ENCODE data around the gene IL23R.

GRCh38 chr1:67299296-67299695 is 133.0 kb downstream of the IL23R start:
- TF ChIP-seq CTCF (IDR thresholded peaks at IDR 0.05; ENCODE audit: low read depth, low read length) (no peak), EZH2phosphoT487 (IDR thresholded peaks at IDR 0.05; ENCODE audit: low read depth) (no peak)

Measured in OCI-LY3 (cell line).